Measurements from ENCODE around the gene BCAS3.
"Not testable (repeated sequence)": the region's sequence is repeated elsewhere in the genome, so short reads cannot be mapped to it uniquely, and the experiment has no call there.

Gene BCAS3

GRCh38 chr17:60916043-60916442 is 238.4 kb downstream of the BCAS3 start:
- in situ Hi-C loops (cut with HindIII; ENCODE audit: low sequenced_read_pairs), result no loop called here

DNA sequence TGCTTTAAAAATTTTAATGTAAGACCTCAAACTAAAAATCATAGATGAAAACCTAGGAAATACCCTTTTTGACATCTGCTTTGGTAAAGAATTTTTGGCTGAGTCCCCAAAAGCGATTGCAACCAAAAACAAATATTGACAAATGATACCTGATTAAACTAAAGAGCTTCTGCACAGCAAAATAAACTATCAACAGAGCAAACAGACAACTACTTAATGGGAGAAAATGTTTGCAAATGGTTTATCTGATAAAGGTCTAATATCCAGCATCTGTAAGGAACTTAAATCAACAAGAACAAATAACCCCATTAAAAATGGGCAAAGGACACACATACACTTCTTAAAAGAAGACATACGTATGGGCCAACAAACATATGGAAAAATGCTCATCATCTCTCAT is 242.5 kb downstream of the BCAS3 start:
- in situ Hi-C loops (cut with HindIII; ENCODE audit: low sequenced_read_pairs), result no loop called here

DNA sequence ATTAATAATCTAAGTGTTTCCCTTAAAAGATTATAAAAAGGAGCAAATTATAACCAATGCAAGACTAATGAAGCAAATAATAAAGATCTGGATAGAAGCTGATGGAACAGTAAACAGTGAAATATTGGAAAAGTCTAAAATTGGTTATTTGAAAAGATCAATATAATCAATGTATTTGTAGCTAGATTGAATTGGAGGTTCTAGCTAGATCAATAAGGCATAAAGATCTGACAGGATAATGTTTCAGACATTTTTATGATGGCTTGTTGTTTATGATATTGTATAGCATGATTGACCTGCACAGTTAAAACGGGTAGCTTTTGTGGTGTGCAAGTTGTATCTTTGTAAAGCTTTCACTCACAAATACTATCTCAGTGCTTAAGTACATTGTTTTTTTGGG is 245.3 kb downstream of the BCAS3 start:
- in situ Hi-C loops (cut with HindIII; ENCODE audit: low sequenced_read_pairs), result no loop called here

DNA sequence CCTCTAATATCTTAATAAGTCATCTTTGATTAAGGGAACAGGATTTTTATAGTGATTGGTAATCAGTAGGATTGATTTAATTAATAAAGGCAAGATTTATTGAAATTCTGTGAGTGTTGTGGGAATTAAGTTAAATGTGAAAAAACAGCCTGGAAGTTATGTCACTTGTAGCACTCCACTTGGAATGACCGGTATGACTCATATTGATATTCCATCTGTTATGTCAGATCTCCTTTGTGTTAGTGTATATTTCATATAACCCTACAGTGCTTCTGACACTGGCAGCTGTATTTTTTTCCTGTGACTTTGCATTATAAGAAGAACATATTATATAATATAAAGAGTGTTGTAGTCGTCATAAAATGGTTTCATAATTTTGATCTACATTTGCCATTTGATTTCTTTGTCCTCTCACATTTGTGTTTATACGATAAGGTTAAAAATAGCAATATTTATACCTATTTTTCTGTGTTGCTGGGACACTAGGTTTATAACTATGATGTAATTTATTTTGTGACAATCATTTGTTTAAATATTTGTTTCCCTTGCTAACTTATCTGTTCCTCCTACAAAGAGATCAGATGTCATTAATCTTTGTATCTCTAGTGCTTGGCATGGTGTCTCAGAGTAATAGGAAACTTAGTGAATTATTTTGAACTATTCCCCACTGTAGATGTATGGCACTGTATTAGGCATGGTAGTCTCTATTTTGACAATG is 249.0 kb downstream of the BCAS3 start:
- in situ Hi-C loops (cut with HindIII; ENCODE audit: low sequenced_read_pairs), result no loop called here

- in situ Hi-C loops (cut with HindIII; ENCODE audit: low sequenced_read_pairs), result no loop called here
Observed at GRCh38 chr17:60933739-60934138, 256.1 kb downstream of the BCAS3 start.

- in situ Hi-C loops (cut with HindIII; ENCODE audit: low sequenced_read_pairs), result no loop called here
Observed at GRCh38 chr17:60934723-60935122, 257.1 kb downstream of the BCAS3 start.

DNA sequence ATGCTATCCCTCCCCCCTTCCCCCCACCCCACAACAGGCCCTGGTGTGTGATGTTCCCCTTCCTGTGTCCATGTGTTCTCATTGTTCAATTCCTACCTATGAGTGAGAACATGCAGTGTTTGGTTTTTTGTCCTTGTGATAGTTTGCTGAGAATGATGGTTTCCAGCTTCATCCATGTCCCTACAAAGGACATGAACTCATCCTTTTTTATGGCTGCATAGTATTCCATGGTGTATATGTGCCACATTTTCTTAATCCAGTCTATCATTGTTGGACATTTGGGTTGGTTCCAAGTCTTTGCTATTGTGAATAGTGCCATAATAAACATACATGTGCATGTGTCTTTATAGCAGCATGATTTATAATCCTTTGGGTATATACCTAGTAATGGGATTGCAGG is 258.3 kb downstream of the BCAS3 start:
- in situ Hi-C loops (cut with HindIII; ENCODE audit: low sequenced_read_pairs), result not testable (repeated sequence)

- in situ Hi-C loops (cut with HindIII; ENCODE audit: low sequenced_read_pairs), result no loop called here
Observed at GRCh38 chr17:60939318-60939717, 261.7 kb downstream of the BCAS3 start.

GRCh38 chr17:60941028-60941427 is 263.4 kb downstream of the BCAS3 start:
- in situ Hi-C loops (cut with HindIII; ENCODE audit: low sequenced_read_pairs), result no loop called here

GRCh38 chr17:60941571-60941970 is 263.9 kb downstream of the BCAS3 start:
- in situ Hi-C loops (cut with HindIII; ENCODE audit: low sequenced_read_pairs), result no loop called here

GRCh38 chr17:60944751-60945150 is 267.1 kb downstream of the BCAS3 start:
- in situ Hi-C loops (cut with HindIII; ENCODE audit: low sequenced_read_pairs), result no loop called here

- in situ Hi-C loops (cut with HindIII; ENCODE audit: low sequenced_read_pairs), result no loop called here
Observed at GRCh38 chr17:60947100-60947499, 269.4 kb downstream of the BCAS3 start.

- in situ Hi-C loops (cut with HindIII; ENCODE audit: low sequenced_read_pairs), result no loop called here
Observed at GRCh38 chr17:60947543-60947942, 269.9 kb downstream of the BCAS3 start.

DNA sequence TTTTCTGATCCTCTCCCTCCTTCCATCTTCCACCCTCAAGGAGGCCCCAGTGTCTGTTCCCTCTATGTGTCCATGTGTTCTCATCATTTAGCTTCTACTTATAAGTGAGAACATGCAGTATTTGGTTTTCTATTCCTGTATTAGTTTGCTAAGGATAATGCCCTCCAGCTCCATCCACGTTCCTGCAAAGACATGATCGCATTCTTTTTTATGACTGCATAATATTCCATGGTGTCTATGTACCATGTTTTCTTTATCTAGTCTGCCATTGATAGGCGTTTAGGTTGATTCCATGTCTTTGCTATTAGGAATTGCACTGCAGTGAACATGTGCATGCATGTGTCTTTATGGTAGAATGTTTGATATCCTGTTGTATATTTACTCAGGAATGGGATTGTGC is 275.1 kb downstream of the BCAS3 start:
- in situ Hi-C loops (cut with HindIII; ENCODE audit: low sequenced_read_pairs), result no loop called here

DNA sequence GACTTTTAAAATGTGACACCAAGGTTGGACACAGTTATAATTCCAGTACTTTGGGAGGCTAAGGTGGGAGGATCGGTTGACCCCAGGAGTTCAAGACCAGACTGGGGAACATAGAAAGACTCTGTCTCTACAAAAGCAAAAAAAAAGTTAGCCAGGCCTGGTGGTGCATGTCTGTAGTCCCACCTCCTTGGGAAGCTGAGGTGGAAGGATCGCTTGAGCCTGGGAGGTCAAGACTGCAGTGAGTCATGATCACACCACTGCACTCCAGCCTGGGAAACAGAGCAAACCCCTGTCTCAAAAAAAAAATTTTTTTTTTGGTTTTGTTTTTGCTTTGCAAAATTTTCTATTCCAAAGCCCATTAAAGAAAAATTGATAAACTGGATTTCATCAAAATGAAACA is 281.4 kb downstream of the BCAS3 start:
- in situ Hi-C loops (cut with HindIII; ENCODE audit: low sequenced_read_pairs), result no loop called here

- in situ Hi-C loops (cut with HindIII; ENCODE audit: low sequenced_read_pairs), result no loop called here
Observed at GRCh38 chr17:60959696-60960095, 282.0 kb downstream of the BCAS3 start.

GRCh38 chr17:60960398-60961065 is 282.9 kb downstream of the BCAS3 start:
- in situ Hi-C loops (cut with HindIII; ENCODE audit: low sequenced_read_pairs), result no loop called here

- in situ Hi-C loops (cut with HindIII; ENCODE audit: low sequenced_read_pairs), result no loop called here
Observed at GRCh38 chr17:60964160-60964559, 286.5 kb downstream of the BCAS3 start.

DNA sequence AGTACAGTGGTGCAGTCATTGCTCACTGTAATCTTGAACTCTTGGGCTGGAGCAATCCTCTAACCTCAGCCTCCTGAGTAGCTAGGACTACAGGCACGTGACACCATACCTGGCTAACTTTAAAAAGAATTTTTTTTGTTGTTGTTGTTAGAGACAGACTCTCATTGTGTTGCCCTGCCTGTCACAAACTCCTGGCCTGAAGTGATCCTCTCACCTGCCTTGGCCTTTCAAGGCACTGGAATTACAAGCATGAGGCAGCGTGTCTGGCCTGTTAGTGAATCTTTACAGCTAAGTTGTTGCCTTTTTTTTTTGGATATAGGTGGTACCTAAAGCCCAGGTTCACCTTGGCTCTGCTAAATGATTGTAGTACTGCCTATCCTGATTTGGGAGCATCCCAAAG is 290.6 kb downstream of the BCAS3 start:
- in situ Hi-C loops (cut with HindIII; ENCODE audit: low sequenced_read_pairs), result no loop called here

DNA sequence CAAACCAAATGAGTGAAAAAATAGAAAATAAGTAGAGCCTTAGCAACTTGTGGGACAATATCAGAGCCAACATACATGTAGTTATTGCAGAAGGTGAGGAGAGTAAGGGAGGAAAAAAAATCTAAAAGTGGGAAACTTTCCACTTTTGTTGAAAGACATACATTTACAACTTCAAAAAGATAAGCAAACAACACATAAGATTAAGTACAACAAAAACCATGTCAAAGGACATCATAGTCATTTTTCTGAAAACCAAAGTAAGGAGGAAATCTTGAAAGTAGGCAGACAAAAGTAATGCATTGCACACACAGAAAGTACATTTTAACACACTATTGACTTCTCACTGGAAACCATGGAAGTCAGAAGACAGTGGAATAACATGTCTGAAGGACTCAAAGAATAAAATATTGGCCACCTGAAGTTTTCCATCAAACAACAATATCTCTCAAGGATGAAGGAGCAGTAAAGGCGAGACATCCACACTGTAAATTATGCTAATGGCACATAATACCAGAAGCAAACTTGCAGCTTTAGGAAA is 291.9 kb downstream of the BCAS3 start:
- in situ Hi-C loops (cut with HindIII; ENCODE audit: low sequenced_read_pairs), result no loop called here

GRCh38 chr17:60970741-60971140 is 293.1 kb downstream of the BCAS3 start:
- in situ Hi-C loops (cut with HindIII; ENCODE audit: low sequenced_read_pairs), result no loop called here

Data from DLD1 (cell line).